Loucy (cell line): ENCODE measurements around the gene SH3RF3.

Source experiments
- H2AFZ ChIP-seq: fragments of 200-600 bp; sonication (generic); 2 replicates; pipeline ENCODE4 v1.6.0; 2016; ENCODE audit warnings: antibody characterized with exemption, mild to moderate bottlenecking, low read length, moderate library complexity
- H3F3A ChIP-seq: fragments of 200-600 bp; 2 replicates; pipeline ENCODE4 v1.6.0; 2016; ENCODE audit warnings: antibody characterized with exemption, low read depth, mild to moderate bottlenecking
- H3K27me3 ChIP-seq: fragments of 200-600 bp; sonication (generic); 2 replicates; pipeline ENCODE4 v1.6.1; 2014; ENCODE audit warnings: low read length, mild to moderate bottlenecking; ENCODE audit not compliant: insufficient read depth, poor library complexity, severe bottlenecking
- H3K36me3 ChIP-seq: fragments of 200-600 bp; sonication (generic); 2 replicates; pipeline ENCODE4 v1.6.1; 2016; ENCODE audit warnings: low read length; ENCODE audit not compliant: insufficient read depth
- H3K4me1 ChIP-seq: fragments of 200-600 bp; sonication (generic); 2 replicates; pipeline ENCODE4 v1.5.1; 2014; ENCODE audit warnings: low read length, mild to moderate bottlenecking; ENCODE audit not compliant: insufficient read depth, poor library complexity, severe bottlenecking
- H3K4me2 ChIP-seq: fragments of 200-600 bp; sonication (generic); 2 replicates; pipeline ENCODE4 v1.6.0; 2014; ENCODE audit warnings: antibody characterized with exemption, low read length, low read depth, mild to moderate bottlenecking; ENCODE audit not compliant: poor library complexity, severe bottlenecking
- H3K4me3 ChIP-seq: fragments of 200-600 bp; sonication (generic); 2 replicates; pipeline ENCODE4 v1.5.1; 2014; ENCODE audit warnings: low read length, mild to moderate bottlenecking, mixed read lengths; ENCODE audit not compliant: poor library complexity, severe bottlenecking
- H3K79me2 ChIP-seq: fragments of 200-600 bp; sonication (generic); 2 replicates; pipeline ENCODE4 v1.6.1; 2014; ENCODE audit warnings: low read length; ENCODE audit not compliant: insufficient read depth
- H3K9ac ChIP-seq: fragments of 200-600 bp; sonication (generic); 2 replicates; pipeline ENCODE4 v1.6.0; 2014; ENCODE audit warnings: mild to moderate bottlenecking, low read depth, low read length, moderate library complexity; ENCODE audit not compliant: poor library complexity, severe bottlenecking
- H3K9me2 ChIP-seq: fragments of 200-600 bp; sonication (generic); replicated peaks from 2 replicates; pipeline ENCODE4 v1.6.1; 2016; ENCODE audit warnings: low read depth, low read length, mixed read lengths
- H3K9me3 ChIP-seq: fragments of 200-600 bp; sonication (generic); 2 replicates; pipeline ENCODE4 v1.6.1; 2014; ENCODE audit warnings: mild to moderate bottlenecking, antibody characterized with exemption, low read length, low read depth; ENCODE audit not compliant: insufficient read depth
- H4K20me1 ChIP-seq: fragments of 200-600 bp; sonication (generic); 2 replicates; pipeline ENCODE4 v1.6.0; 2014; ENCODE audit warnings: antibody characterized with exemption, low read length, mild to moderate bottlenecking; ENCODE audit not compliant: insufficient read depth, poor library complexity, severe bottlenecking
- EZH2phosphoT487 ChIP-seq: fragments of 200-600 bp; IDR thresholded peaks from 2 replicates; pipeline ENCODE4 v1.6.1; 2018; ENCODE audit warnings: antibody characterized with exemption, mild to moderate bottlenecking, moderate library complexity, borderline replicate concordance
- TF ChIP-seq, protein P1 (sequence below): fragments of 200-600 bp; sonication (generic); conservative IDR thresholded peaks from 2 replicates; pipeline ENCODE4 v1.5.1; 2014; ENCODE audit warnings: mild to moderate bottlenecking, antibody characterized with exemption, low read length

The SH3RF3 gene

DNA sequence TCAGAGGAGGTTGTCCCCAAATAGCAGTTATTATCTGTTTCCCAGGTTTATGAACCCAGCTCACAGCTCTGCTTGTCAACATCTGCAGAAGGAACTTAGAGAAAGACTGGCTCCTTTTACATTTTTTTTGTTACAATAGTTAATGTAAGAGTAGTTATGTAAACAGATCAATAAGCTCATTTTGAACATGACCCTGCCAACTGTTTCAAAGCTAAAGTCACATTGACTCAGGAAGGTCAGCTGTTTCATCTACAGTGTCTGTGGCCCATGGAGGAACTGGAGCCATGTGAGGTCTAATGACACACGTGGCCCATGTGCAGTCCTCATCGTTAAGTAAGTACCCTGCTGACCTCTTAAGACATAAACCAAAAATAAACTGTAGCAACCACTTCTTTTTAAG lies 97.1 kb downstream of the SH3RF3 start:
- Histone ChIP-seq H3K4me1 (peaks cover 49% of the 10 kb centered on the region), H3K9me3 (no peaks in the 10 kb centered on the region), H3K79me2 (peaks cover 7% of the 10 kb centered on the region; the same call in 1 of the 2 replicates), H3K4me2 (no peak overlapping the region), H3K4me3 (no peak overlapping the region), H3K36me3 (no peaks in the 10 kb centered on the region), H2AFZ (no peak overlapping the region), H3K27me3 (no peaks in the 10 kb centered on the region), H4K20me1 (no peaks in the 10 kb centered on the region), H3K9me2 (no peaks in the 10 kb centered on the region), H3F3A (no peaks in the 10 kb centered on the region), H3K9ac (no peak overlapping the region)
- TF ChIP-seq, protein P1, sequence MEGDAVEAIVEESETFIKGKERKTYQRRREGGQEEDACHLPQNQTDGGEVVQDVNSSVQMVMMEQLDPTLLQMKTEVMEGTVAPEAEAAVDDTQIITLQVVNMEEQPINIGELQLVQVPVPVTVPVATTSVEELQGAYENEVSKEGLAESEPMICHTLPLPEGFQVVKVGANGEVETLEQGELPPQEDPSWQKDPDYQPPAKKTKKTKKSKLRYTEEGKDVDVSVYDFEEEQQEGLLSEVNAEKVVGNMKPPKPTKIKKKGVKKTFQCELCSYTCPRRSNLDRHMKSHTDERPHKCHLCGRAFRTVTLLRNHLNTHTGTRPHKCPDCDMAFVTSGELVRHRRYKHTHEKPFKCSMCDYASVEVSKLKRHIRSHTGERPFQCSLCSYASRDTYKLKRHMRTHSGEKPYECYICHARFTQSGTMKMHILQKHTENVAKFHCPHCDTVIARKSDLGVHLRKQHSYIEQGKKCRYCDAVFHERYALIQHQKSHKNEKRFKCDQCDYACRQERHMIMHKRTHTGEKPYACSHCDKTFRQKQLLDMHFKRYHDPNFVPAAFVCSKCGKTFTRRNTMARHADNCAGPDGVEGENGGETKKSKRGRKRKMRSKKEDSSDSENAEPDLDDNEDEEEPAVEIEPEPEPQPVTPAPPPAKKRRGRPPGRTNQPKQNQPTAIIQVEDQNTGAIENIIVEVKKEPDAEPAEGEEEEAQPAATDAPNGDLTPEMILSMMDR = no peak
- no peak for TF ChIP-seq EZH2phosphoT487

DNA sequence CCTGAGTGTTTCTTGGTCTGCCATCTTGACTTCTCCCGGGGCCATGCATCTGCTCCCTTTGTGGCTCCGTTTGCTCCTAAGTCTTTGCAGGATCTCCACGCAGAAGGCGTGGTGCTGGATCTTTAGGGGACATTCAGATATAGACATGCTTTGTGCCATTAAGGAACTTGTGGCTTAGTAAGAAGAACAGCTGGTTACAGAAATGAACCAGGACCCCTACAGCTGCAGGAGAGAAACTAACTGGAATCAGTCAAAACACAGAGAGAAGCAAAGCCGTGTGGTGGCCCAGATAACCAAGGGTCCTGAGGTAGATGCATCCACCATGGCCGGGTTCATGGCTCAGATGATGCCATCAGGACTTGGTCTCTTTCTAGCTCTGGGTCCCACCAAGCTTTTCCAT lies 97.6 kb downstream of the SH3RF3 start:
- H3K4me3 ChIP-seq = no peak overlapping the region
- H3K4me2 ChIP-seq = no peak overlapping the region
- H4K20me1 ChIP-seq = no peaks in the 10 kb centered on the region
- peaks cover 54% of the 10 kb centered on the region for H3K4me1 ChIP-seq
- TF ChIP-seq, protein P1 = no peak
- no peak for TF ChIP-seq EZH2phosphoT487
- no peak overlapping the region for H3K9ac ChIP-seq
- H3K9me2 ChIP-seq = no peaks in the 10 kb centered on the region
- no peaks in the 10 kb centered on the region for H3K9me3 ChIP-seq
- peaks cover 10% of the 10 kb centered on the region; the same call in 1 of the 2 replicates for H3K79me2 ChIP-seq
- H2AFZ ChIP-seq = no peak overlapping the region
- H3F3A ChIP-seq = no peaks in the 10 kb centered on the region
- no peaks in the 10 kb centered on the region for H3K27me3 ChIP-seq
- no peaks in the 10 kb centered on the region for H3K36me3 ChIP-seq

DNA sequence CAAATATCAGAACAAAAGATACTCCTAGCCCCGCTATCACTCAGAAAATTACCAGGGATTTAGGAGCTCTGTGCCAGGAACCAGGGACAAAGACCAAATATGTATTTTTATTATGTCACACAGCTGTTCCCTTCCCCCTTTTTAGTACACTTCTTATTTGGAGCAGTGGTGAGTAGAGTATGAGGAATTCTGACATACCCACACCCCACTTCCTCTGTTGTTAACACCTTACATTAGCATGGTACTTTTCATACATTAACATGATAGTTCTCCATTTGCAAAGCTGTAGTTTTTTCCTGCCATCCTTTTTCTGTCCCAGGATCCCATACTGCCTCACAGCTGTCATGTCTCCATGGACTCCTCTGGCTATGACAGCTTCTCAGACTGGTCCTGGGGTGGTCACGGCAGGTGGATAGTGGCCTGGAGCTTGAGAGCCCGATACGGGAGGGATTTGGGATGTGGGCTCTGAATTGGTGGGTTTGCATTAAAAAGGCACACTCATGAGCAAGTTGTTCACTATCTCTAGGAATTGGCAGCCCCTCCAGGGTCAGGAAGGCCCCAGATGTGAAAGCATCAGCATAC lies 100.2 kb downstream of the SH3RF3 start:
- H3K79me2 ChIP-seq = peaks cover 35% of the 10 kb centered on the region
- no peaks in the 10 kb centered on the region for H3K9me3 ChIP-seq
- H3K9ac ChIP-seq = no peak overlapping the region
- H3K4me3 ChIP-seq = no peak overlapping the region
- no peak overlapping the region for H2AFZ ChIP-seq
- H3F3A ChIP-seq = no peaks in the 10 kb centered on the region
- no peaks in the 10 kb centered on the region for H3K36me3 ChIP-seq
- TF ChIP-seq, protein P1 = no peak
- TF ChIP-seq EZH2phosphoT487 = no peak
- H3K4me2 ChIP-seq = no peak overlapping the region
- H3K27me3 ChIP-seq = no peaks in the 10 kb centered on the region
- peaks cover 63% of the 10 kb centered on the region for H3K4me1 ChIP-seq
- no peaks in the 10 kb centered on the region for H4K20me1 ChIP-seq
- H3K9me2 ChIP-seq = no peaks in the 10 kb centered on the region
